SK-N-MC (cell line): ENCODE results near the gene ANKRD42.

ENCODE experiments used
- DNase-seq: peaks from one replicate; pipeline ENCODE4 v3.0.0-alpha.2; 2011; ENCODE audit warnings: low read depth, low spot score
- H3K27ac ChIP-seq: fragments of 200-600 bp; sonication (generic); 2 replicates; pipeline ENCODE4 v1.5.1; 2016; ENCODE audit warnings: mixed run types
- H3K36me3 ChIP-seq: fragments of 200-600 bp; sonication (generic); 2 replicates; pipeline ENCODE4 v1.6.1; 2017; ENCODE audit warnings: antibody characterized with exemption, low read length, mixed read lengths; ENCODE audit not compliant: insufficient read depth
- H3K4me3 ChIP-seq: fragments of 200-600 bp; sonication (generic); 2 replicates; pipeline ENCODE4 v1.5.1; 2016
- H3K9ac ChIP-seq: fragments of 200-600 bp; sonication (generic); 2 replicates; pipeline ENCODE4 v1.8.0; 2017; ENCODE audit warnings: mixed run types, mixed read lengths; ENCODE audit not compliant: insufficient read length
- H3K9me3 ChIP-seq: fragments of 200-600 bp; sonication (generic); 2 replicates; pipeline ENCODE4 v1.6.1; 2017; ENCODE audit warnings: low read depth, mild to moderate bottlenecking, antibody characterized with exemption, low read length, moderate library complexity, mixed read lengths
- EZH2 ChIP-seq: fragments of 200-600 bp; sonication (generic); IDR thresholded peaks from one replicate; pipeline ENCODE4 v1.6.1; 2017; ENCODE audit warnings: antibody characterized with exemption
- FOXP2 ChIP-seq: optimal IDR thresholded peaks from 2 replicates; pipeline ENCODE3; 2011; ENCODE audit warnings: mild to moderate bottlenecking, moderate library complexity; ENCODE audit not compliant: insufficient read depth; ENCODE audit errors: extremely low read length, control extremely low read depth
- POLR2AphosphoS5 ChIP-seq: IDR thresholded peaks from 2 replicates; pipeline ENCODE4 v1.6.1; 2012; ENCODE audit warnings: mild to moderate bottlenecking, low read depth, low read length, borderline replicate concordance

Gene ANKRD42

GRCh38 chr11:83219095-83219494 lies 25.6 kb downstream of the ANKRD42 start:
- no peak for TF ChIP-seq POLR2AphosphoS5
- Histone ChIP-seq H3K9me3 (no peaks in the 10 kb centered on the region), H3K27ac (no peak overlapping the region), H3K9ac (no peak overlapping the region), H3K4me3 (no peak overlapping the region), H3K36me3 (peaks cover 4% of the 10 kb centered on the region; the same call in 1 of the 2 replicates)
- no peak for DNase-seq

GRCh38 chr11:83220260-83220659 lies 26.7 kb downstream of the ANKRD42 start:
- Histone ChIP-seq H3K36me3 (no peaks in the 10 kb centered on the region), H3K9me3 (no peaks in the 10 kb centered on the region), H3K9ac (no peak overlapping the region), H3K27ac (peak overlapping the region; percentile 31; the same call in 1 of the 2 replicates), H3K4me3 (no peak overlapping the region)
- TF ChIP-seq FOXP2, result no peak
- TF ChIP-seq EZH2, result no peak
- no peak for TF ChIP-seq POLR2AphosphoS5
- no peak for DNase-seq

- Histone ChIP-seq H3K4me3 (no peak overlapping the region), H3K9me3 (no peaks in the 10 kb centered on the region), H3K9ac (no peak overlapping the region), H3K27ac (no peak overlapping the region), H3K36me3 (no peaks in the 10 kb centered on the region)
- TF ChIP-seq FOXP2 (no peak), EZH2 (no peak), POLR2AphosphoS5 (no peak)
- DNase-seq, result no peak
Measured at GRCh38 chr11:83221694-83222093, 28.2 kb downstream of the ANKRD42 start.

GRCh38 chr11:83222499-83222898 lies 29.0 kb downstream of the ANKRD42 start:
- TF ChIP-seq POLR2AphosphoS5 (no peak), FOXP2 (no peak), EZH2 (no peak)
- H3K9me3 ChIP-seq, result no peaks in the 10 kb centered on the region
- H3K36me3 ChIP-seq, result no peaks in the 10 kb centered on the region
- H3K4me3 ChIP-seq, result no peak overlapping the region
- DNase-seq, result no peak
- no peak overlapping the region for H3K9ac ChIP-seq
- H3K27ac ChIP-seq, result no peak overlapping the region

DNA sequence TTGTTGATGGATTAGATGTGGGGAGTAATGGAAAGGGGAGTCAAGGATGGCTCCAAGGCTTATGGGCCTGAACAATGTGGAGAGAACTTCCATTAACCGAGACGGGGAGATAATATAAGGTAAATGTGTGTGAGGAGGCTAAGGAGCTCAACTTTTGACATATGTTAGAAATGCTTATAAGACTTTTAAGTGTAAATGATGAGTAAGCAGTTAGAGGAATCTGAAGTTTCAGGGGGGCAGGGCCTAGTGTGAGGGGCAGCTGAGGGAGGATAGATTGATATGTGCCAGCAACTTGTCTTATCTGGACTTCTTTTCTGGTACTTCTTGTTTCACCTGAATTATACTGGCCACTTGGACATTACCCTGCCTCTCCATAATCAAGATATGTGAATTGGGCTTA lies 29.9 kb downstream of the ANKRD42 start:
- H3K9ac ChIP-seq, result no peak overlapping the region
- TF ChIP-seq FOXP2 (no peak), POLR2AphosphoS5 (no peak), EZH2 (no peak)
- DNase-seq, result no peak
- no peaks in the 10 kb centered on the region for H3K36me3 ChIP-seq
- H3K9me3 ChIP-seq, result no peaks in the 10 kb centered on the region
- no peak overlapping the region for H3K27ac ChIP-seq
- H3K4me3 ChIP-seq, result no peak overlapping the region

- Histone ChIP-seq H3K27ac (peak overlapping the region; percentile 58; the same call in 1 of the 2 replicates), H3K36me3 (no peaks in the 10 kb centered on the region), H3K9ac (no peak overlapping the region), H3K9me3 (no peaks in the 10 kb centered on the region), H3K4me3 (no peak overlapping the region)
- no peak for DNase-seq
- TF ChIP-seq EZH2 (no peak), POLR2AphosphoS5 (no peak), FOXP2 (no peak)
Measured at GRCh38 chr11:83235825-83236224, 42.3 kb downstream of the ANKRD42 start.

GRCh38 chr11:83238111-83238510 lies 44.6 kb downstream of the ANKRD42 start:
- no peak overlapping the region for H3K9ac ChIP-seq
- H3K9me3 ChIP-seq, result no peaks in the 10 kb centered on the region
- H3K4me3 ChIP-seq, result no peak overlapping the region
- no peak for TF ChIP-seq POLR2AphosphoS5
- TF ChIP-seq FOXP2, result no peak
- TF ChIP-seq EZH2, result no peak
- no peaks in the 10 kb centered on the region for H3K36me3 ChIP-seq
- no peak for DNase-seq
- peak overlapping the region; percentile 3; the same call in 1 of the 2 replicates for H3K27ac ChIP-seq

DNA sequence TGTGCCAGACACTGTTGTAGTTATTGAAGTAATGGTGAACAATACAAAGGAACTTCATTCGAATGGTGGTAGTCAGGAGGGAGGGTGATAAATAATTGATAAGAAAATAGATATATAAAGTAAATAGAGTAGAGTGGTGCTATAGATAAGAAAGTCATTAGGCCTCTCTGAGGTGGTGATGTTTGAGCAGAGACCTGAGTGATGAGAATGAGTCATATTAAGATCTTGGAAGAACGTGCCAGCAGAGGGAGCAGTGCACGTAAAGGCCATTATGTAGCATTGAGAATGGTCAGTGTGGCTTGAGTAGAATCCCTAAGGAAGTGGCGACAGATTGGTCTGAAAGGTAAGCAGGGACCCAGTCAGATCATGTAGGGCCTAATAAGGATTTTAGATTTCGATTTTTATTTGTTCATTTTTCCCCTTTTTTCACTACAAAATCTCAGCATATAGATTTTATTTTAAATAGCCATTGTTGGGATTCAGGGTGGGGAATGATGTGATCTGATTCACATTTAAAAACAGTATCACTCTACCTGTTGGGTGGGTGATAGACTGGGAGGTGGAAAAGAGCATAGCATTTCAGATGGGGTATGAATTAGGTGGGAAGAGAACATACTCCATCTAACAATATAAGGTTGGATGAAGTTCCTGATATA lies 47.9 kb downstream of the ANKRD42 start:
- H3K9me3 ChIP-seq, result no peaks in the 10 kb centered on the region
- no peaks in the 10 kb centered on the region for H3K36me3 ChIP-seq
- DNase-seq, result no peak
- no peak overlapping the region for H3K4me3 ChIP-seq
- no peak overlapping the region for H3K9ac ChIP-seq
- no peak for TF ChIP-seq POLR2AphosphoS5
- TF ChIP-seq EZH2, result no peak
- no peak for TF ChIP-seq FOXP2
- peak overlapping the region; percentile 58; the same call in 1 of the 2 replicates for H3K27ac ChIP-seq

DNA sequence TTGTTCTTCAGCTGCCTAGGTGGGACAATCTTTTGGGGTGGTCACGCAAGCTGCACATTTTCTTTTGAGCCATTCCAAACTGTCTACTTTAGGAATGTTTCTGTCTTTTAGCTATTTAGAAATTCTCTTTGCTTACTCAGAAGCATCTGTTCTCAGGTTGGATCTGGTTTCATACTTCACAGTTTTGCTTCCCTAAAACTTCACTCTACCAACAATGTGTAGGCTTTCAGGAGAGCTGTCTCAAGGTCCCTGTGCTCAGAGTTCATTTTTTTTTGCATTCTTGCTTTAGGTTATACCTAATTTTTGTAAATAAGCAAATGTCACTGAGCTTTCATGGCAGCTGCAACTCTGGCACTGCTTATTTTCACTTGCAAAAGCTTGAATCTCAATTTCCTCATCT lies 55.9 kb downstream of the ANKRD42 start:
- no peak overlapping the region for H3K4me3 ChIP-seq
- DNase-seq, result no peak
- peaks cover 6% of the 10 kb centered on the region; the same call in 1 of the 2 replicates for H3K36me3 ChIP-seq
- H3K27ac ChIP-seq, result no peak overlapping the region
- no peak for TF ChIP-seq POLR2AphosphoS5
- TF ChIP-seq EZH2, result no peak
- no peak for TF ChIP-seq FOXP2
- no peaks in the 10 kb centered on the region for H3K9me3 ChIP-seq
- H3K9ac ChIP-seq, result no peak overlapping the region
